Ishikawa (cell line): Measurements from ENCODE around the gene CENPT.

Experiments
- CEBPB ChIP-seq: IDR thresholded peaks from 2 replicates; pipeline ENCODE4 v1.6.1; 2012
- CREB1 ChIP-seq: IDR thresholded peaks from 2 replicates; pipeline ENCODE4 v1.6.1; 2012; ENCODE audit warnings: low read depth
- EGR1 ChIP-seq: IDR thresholded peaks from 2 replicates; pipeline ENCODE4 v1.6.1; 2012
- EP300 ChIP-seq: IDR thresholded peaks from 2 replicates; pipeline ENCODE4 v1.6.1; 2012; ENCODE audit warnings: borderline replicate concordance
- FOXM1 ChIP-seq: IDR thresholded peaks from 2 replicates; pipeline ENCODE4 v1.6.1; 2012; ENCODE audit warnings: low read depth, borderline replicate concordance
- REST ChIP-seq: IDR thresholded peaks from 2 replicates; pipeline ENCODE4 v1.6.1; 2012; ENCODE audit warnings: low read depth, mild to moderate bottlenecking
- TAF1 ChIP-seq: IDR thresholded peaks from 2 replicates; pipeline ENCODE4 v1.6.1; 2012; ENCODE audit warnings: low read depth, mild to moderate bottlenecking
- TCF12 ChIP-seq: IDR thresholded peaks from 2 replicates; pipeline ENCODE4 v1.6.1; 2012; ENCODE audit warnings: low read depth
- USF1 ChIP-seq: IDR thresholded peaks from 2 replicates; pipeline ENCODE4 v1.6.1; 2012
- ZBTB7A ChIP-seq: IDR thresholded peaks from 2 replicates; pipeline ENCODE4 v1.6.1; 2012; ENCODE audit warnings: low read depth

DNA sequence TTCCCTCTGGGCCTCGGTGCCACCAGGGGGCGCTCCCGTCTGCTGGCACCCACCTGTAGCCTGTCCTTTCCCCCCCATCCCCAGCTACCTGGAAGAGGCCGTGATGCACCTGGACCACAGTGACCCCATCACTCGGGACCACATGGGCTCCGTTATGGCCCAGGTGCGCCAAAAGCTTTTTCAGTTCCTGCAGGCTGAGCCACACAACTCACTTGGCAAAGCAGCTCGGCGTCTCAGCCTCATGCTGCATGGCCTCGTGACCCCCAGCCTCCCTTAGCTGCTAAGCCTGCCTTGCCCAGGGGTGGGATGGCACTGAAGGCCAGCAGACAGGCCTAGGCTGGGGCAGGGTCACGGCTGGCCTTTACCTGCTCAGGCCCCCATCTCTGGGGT, 36.4 kb upstream of the CENPT start:
- TF ChIP-seq REST, result no peak
- TF ChIP-seq CREB1, result no peak
- TF ChIP-seq CEBPB, result no peak
- TF ChIP-seq USF1, result no peak
- TF ChIP-seq FOXM1, result no peak
- TF ChIP-seq EP300, result no peak
- no peak for TF ChIP-seq EGR1
- TF ChIP-seq ZBTB7A, result no peak
- TF ChIP-seq TAF1, result no peak
- no peak for TF ChIP-seq TCF12
